ENCODE results near the gene FAHD2A. TPM values are rescaled to one million over a fixed set of nuclear protein-coding genes. Genes with fewer than 3 reads are reported as not detected.

FAHD2A gene
- total RNA-seq, 1 donor from 2014 or later, result 42.2 TPM

DNA sequence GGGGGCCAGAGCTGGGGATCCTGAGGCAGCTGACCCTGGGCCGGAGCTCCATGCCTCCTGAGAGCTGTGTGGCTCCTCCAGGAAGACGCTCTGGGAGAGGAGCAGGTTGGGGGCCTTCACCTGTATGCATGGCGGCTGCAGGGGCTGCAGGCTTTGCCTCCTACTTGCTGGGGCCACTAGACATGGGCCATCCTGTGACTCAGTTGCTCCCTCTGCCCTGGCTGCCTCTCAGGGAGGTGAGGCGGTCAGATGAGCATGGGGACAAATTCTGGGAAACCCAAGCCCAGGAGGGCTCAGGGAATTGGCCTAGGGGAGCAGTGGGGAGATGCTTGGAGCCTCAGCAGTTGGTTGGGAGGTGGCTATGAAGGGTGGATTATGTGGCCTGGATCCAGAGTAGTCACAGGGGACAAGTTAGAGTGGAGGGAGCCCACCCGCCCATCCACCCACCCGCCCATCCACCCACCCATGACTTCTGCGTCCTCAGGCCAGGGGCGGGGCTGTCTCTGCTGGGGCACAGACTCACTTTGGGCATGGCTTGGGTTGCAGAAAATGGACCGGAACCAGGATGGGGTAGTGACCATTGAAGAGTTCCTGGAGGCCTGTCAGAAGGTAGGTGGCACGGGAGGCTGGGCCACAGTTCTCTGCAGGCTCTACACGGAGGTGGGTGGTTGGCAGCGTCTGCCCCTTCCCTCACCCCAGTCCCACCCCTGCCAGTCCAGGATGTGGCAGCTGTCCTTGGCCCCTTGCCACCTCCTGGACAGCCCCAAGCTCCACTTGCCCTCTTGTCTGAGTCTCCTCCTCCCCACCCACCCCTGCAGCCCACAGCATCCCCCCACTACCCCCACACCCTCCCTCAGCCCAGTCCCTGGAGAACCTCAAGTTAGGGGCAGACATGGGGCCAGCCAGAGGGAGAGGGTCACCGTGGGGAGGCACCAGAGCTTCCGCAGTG, 19.5 kb upstream of the FAHD2A start:
- H3K4me3 Mint-ChIP-seq, result no peak overlapping the region
- H3K36me3 Mint-ChIP-seq (ENCODE audit: low read depth), result no peaks in the 10 kb centered on the region
- no peak for DNase-seq (ENCODE audit: low read depth, low spot score)
- H3K4me1 Mint-ChIP-seq, result no peaks in the 10 kb centered on the region
- H3K27me3 Mint-ChIP-seq (ENCODE audit: low read depth), result no peaks in the 10 kb centered on the region
- H3K27ac Mint-ChIP-seq (ENCODE audit: unreplicated experiment), result peak overlapping the region; percentile 67
- H3K9me3 Mint-ChIP-seq, result no peaks in the 10 kb centered on the region
- no peak for TF ChIP-seq CTCF (conservative IDR thresholded peaks at IDR 0.05)

DNA sequence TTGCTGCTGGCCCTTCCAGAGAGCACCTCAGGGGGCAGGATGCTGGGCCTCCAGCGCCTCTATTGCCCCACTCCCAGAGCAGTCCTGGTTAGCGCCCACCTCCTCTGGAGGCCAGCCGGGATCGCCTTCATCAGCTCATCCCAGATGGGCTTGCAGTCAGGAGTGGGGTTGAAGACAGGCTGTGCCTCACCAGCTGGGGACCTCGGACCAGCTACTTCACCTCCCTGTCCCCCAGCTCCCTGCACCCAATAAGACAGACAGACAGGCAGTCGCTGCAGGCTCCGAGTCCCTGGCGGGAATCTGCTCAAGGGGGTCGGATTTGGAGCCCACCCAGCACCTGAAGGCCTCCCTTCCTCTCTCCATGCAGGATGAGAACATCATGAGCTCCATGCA, 18.9 kb upstream of the FAHD2A start:
- no peaks in the 10 kb centered on the region for H3K4me1 Mint-ChIP-seq
- DNase-seq (ENCODE audit: low read depth, low spot score), result no peak
- no peaks in the 10 kb centered on the region for H3K9me3 Mint-ChIP-seq
- no peak overlapping the region for H3K27ac Mint-ChIP-seq (ENCODE audit: unreplicated experiment)
- no peaks in the 10 kb centered on the region for H3K36me3 Mint-ChIP-seq (ENCODE audit: low read depth)
- no peak for TF ChIP-seq CTCF (conservative IDR thresholded peaks at IDR 0.05)
- H3K27me3 Mint-ChIP-seq (ENCODE audit: low read depth), result no peaks in the 10 kb centered on the region
- no peak overlapping the region for H3K4me3 Mint-ChIP-seq

- DNase-seq (ENCODE audit: low read depth, low spot score), result no peak
- Mint-ChIP-seq H3K9me3 (no peaks in the 10 kb centered on the region), H3K36me3 (ENCODE audit: low read depth) (no peaks in the 10 kb centered on the region), H3K4me1 (no peaks in the 10 kb centered on the region), H3K27ac (ENCODE audit: unreplicated experiment) (no peak overlapping the region), H3K4me3 (no peak overlapping the region), H3K27me3 (ENCODE audit: low read depth) (no peaks in the 10 kb centered on the region)
- no peak for TF ChIP-seq CTCF (conservative IDR thresholded peaks at IDR 0.05)
These were observed 17.5 kb upstream of the FAHD2A start for GRCh38 chr2:95384854-95385569.

DNA sequence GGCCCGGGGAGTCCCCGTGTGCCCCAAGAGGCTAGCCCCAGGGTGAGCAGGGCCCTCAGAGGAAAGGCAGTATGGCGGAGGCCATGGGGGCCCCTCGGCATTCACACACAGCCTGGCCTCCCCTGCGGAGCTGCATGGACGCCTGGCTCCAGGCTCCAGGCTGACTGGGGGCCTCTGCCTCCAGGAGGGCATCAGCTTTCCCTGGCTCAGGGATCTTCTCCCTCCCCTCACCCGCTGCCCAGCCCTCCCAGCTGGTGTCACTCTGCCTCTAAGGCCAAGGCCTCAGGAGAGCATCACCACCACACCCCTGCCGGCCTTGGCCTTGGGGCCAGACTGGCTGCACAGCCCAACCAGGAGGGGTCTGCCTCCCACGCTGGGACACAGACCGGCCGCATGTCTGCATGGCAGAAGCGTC, 16.9 kb upstream of the FAHD2A start:
- Mint-ChIP-seq H3K4me3 (no peak overlapping the region), H3K4me1 (no peaks in the 10 kb centered on the region), H3K27me3 (ENCODE audit: low read depth) (no peaks in the 10 kb centered on the region), H3K36me3 (ENCODE audit: low read depth) (no peaks in the 10 kb centered on the region), H3K27ac (ENCODE audit: unreplicated experiment) (no peak overlapping the region), H3K9me3 (no peaks in the 10 kb centered on the region)
- DNase-seq (ENCODE audit: low read depth, low spot score), result no peak
- no peak for TF ChIP-seq CTCF (conservative IDR thresholded peaks at IDR 0.05)

GRCh38 chr2:95386031-95386430, 16.5 kb upstream of the FAHD2A start:
- Mint-ChIP-seq H3K4me1 (no peaks in the 10 kb centered on the region), H3K9me3 (no peaks in the 10 kb centered on the region), H3K27me3 (ENCODE audit: low read depth) (no peaks in the 10 kb centered on the region), H3K27ac (ENCODE audit: unreplicated experiment) (peak overlapping the region; percentile 78), H3K36me3 (ENCODE audit: low read depth) (no peaks in the 10 kb centered on the region), H3K4me3 (no peak overlapping the region)
- DNase-seq (ENCODE audit: low read depth, low spot score), result no peak
- TF ChIP-seq CTCF (conservative IDR thresholded peaks at IDR 0.05), result no peak

All from neural crest cell (in vitro differentiated cells).